KMS-11 (cell line): ENCODE data around the gene PAPSS1.

Experiments
- H2AFZ ChIP-seq: fragments of 200-600 bp; sonication (generic); 2 replicates; pipeline ENCODE4 v1.6.1; 2016; ENCODE audit warnings: antibody characterized with exemption, mixed run types, low read depth
- H3K27ac ChIP-seq: fragments of 200-600 bp; sonication (generic); 2 replicates; pipeline ENCODE4 v1.6.1; 2016; ENCODE audit warnings: mild to moderate bottlenecking, mixed run types
- H3K27me3 ChIP-seq: fragments of 200-600 bp; sonication (generic); 2 replicates; pipeline ENCODE4 v1.6.1; 2017; ENCODE audit warnings: mild to moderate bottlenecking, low read depth, mixed run types, moderate library complexity; ENCODE audit not compliant: insufficient read depth
- H3K36me3 ChIP-seq: fragments of 200-600 bp; sonication (generic); 2 replicates; pipeline ENCODE4 v1.6.1; 2017; ENCODE audit warnings: mild to moderate bottlenecking, mixed run types; ENCODE audit not compliant: insufficient read depth
- H3K4me1 ChIP-seq: fragments of 200-600 bp; sonication (generic); 2 replicates; pipeline ENCODE4 v1.6.1; 2016; ENCODE audit warnings: mild to moderate bottlenecking, low read depth, mixed run types; ENCODE audit not compliant: poor library complexity, severe bottlenecking
- H3K4me2 ChIP-seq: fragments of 200-600 bp; sonication (generic); 2 replicates; pipeline ENCODE4 v1.7.0; 2016; ENCODE audit warnings: mild to moderate bottlenecking, mixed run types
- H3K4me3 ChIP-seq: fragments of 200-600 bp; sonication (generic); IDR thresholded peaks from 2 replicates; pipeline ENCODE4 v1.6.1; 2017; ENCODE audit warnings: low read depth, low read length, mixed read lengths; ENCODE audit not compliant: insufficient read depth
- H3K79me2 ChIP-seq: fragments of 200-600 bp; sonication (generic); 2 replicates; pipeline ENCODE4 v1.6.1; 2016; ENCODE audit warnings: low read depth, mixed run types; ENCODE audit not compliant: insufficient read depth
- H3K9ac ChIP-seq: fragments of 200-600 bp; sonication (generic); 2 replicates; pipeline ENCODE4 v1.6.1; 2016; ENCODE audit warnings: mild to moderate bottlenecking, mixed run types
- H4K20me1 ChIP-seq: fragments of 200-600 bp; sonication (generic); 2 replicates; pipeline ENCODE4 v1.6.1; 2016; ENCODE audit warnings: mild to moderate bottlenecking, mixed run types; ENCODE audit not compliant: insufficient read depth
- TF ChIP-seq, protein P1 (sequence below): fragments of 200-600 bp; sonication (generic); conservative IDR thresholded peaks from 2 replicates; pipeline ENCODE4 v1.6.1; 2017; ENCODE audit warnings: low read depth, mild to moderate bottlenecking, antibody characterized with exemption, low read length, moderate library complexity, mixed read lengths

PAPSS1 gene

DNA sequence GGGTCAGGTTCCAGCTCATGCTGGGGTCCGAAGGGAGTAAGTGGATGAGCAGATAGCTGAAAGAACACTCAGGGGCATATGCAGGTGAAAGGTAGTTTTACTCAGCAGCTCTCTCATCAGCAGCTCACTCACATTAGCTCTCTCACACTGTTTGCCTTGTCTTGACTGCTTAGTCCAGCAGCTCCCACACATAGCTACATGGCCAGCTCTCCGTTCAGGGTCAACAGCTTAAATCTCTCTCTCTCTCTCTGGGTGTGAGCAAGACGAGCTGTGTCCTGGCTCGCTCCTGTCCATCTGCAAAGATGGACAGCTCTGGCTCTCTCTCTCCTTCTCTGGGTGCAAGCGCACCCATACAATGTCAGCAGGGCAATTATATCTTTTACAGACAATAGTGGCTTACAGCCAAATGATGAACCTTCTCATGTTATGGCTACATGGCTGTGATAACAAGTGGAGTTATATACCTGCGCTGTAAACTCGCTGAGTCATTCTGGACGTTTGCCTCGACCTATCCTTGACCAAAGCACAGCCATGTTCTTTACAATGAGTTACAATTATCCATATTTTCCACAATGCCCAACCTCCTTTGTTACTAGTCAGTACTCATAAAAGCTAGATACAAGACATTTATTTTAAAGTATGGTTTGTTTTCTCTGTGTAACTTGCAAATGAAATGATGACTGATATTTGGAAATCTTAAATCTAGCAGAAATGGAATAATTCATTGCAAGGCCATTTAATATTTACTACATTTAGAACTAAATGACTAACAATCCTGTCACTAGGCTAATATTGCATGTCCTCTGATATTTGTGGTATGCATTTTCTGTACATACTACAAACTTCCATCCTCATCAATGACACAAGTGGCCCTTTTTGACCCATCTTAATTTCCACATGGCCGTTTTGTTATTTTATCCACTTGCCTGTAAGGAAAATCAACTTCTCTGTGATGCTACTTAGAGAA lies 9.3 kb downstream of the PAPSS1 start:
- Histone ChIP-seq H4K20me1 (no peaks in the 10 kb centered on the region), H2AFZ (no peak overlapping the region), H3K4me3 (no peak overlapping the region), H3K27ac (no peak overlapping the region), H3K9ac (no peak overlapping the region), H3K27me3 (no peaks in the 10 kb centered on the region), H3K4me2 (no peak overlapping the region), H3K36me3 (no peaks in the 10 kb centered on the region), H3K79me2 (no peaks in the 10 kb centered on the region; the same call in 1 of the 2 replicates), H3K4me1 (no peaks in the 10 kb centered on the region)
- TF ChIP-seq, protein P1, sequence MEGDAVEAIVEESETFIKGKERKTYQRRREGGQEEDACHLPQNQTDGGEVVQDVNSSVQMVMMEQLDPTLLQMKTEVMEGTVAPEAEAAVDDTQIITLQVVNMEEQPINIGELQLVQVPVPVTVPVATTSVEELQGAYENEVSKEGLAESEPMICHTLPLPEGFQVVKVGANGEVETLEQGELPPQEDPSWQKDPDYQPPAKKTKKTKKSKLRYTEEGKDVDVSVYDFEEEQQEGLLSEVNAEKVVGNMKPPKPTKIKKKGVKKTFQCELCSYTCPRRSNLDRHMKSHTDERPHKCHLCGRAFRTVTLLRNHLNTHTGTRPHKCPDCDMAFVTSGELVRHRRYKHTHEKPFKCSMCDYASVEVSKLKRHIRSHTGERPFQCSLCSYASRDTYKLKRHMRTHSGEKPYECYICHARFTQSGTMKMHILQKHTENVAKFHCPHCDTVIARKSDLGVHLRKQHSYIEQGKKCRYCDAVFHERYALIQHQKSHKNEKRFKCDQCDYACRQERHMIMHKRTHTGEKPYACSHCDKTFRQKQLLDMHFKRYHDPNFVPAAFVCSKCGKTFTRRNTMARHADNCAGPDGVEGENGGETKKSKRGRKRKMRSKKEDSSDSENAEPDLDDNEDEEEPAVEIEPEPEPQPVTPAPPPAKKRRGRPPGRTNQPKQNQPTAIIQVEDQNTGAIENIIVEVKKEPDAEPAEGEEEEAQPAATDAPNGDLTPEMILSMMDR = no peak

DNA sequence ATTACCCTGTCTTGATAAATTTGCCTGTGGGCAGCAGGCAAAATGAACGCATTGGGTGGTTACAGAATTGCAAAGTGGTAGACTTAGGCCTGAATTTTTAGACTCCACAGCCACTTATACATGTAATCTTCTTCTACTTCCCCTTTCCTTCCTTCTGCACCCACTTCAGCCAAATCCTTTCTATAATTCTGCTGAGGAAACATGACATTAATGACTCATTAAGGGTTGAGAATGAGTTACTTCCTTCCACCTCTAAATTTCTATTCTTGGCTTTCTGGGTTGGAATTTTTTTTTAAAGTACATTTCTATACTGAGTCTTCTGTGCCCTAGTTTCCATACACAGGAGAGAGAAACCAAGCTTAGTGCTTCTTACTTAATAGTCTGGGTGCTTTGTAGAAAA lies 10.1 kb downstream of the PAPSS1 start:
- H3K27me3 ChIP-seq = no peaks in the 10 kb centered on the region
- H3K4me3 ChIP-seq = no peak overlapping the region
- no peak overlapping the region for H3K9ac ChIP-seq
- no peaks in the 10 kb centered on the region for H3K4me1 ChIP-seq
- H3K27ac ChIP-seq = no peak overlapping the region
- no peaks in the 10 kb centered on the region; the same call in 1 of the 2 replicates for H3K79me2 ChIP-seq
- TF ChIP-seq, protein P1 = no peak
- no peak overlapping the region for H2AFZ ChIP-seq
- no peaks in the 10 kb centered on the region for H3K36me3 ChIP-seq
- no peak overlapping the region for H3K4me2 ChIP-seq
- no peaks in the 10 kb centered on the region for H4K20me1 ChIP-seq

DNA sequence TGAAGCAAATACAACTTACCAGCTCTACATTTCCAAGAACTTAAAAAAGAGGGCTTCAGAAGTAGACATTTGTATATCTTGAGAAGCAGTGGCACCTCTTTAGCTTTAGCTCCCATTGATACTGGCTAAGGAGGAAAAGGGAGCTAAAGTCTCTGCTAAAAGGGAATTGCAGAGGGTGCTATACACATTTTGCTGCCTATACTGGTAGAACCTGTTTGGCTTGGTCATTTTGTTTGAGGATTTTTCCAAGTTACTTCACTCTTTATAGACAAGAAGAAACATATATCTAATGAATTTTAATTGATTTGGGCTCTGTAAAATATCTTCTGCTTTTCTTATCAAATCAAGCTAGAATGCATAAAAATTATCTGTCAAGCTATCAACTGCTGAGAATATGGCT lies 11.8 kb downstream of the PAPSS1 start:
- Histone ChIP-seq H3K36me3 (no peaks in the 10 kb centered on the region), H3K4me3 (no peak overlapping the region), H3K27ac (no peak overlapping the region), H3K9ac (no peak overlapping the region), H4K20me1 (no peaks in the 10 kb centered on the region), H3K4me2 (no peak overlapping the region), H3K27me3 (no peaks in the 10 kb centered on the region), H3K79me2 (no peaks in the 10 kb centered on the region; the same call in 1 of the 2 replicates), H3K4me1 (no peaks in the 10 kb centered on the region), H2AFZ (no peak overlapping the region)
- TF ChIP-seq, protein P1 = no peak

DNA sequence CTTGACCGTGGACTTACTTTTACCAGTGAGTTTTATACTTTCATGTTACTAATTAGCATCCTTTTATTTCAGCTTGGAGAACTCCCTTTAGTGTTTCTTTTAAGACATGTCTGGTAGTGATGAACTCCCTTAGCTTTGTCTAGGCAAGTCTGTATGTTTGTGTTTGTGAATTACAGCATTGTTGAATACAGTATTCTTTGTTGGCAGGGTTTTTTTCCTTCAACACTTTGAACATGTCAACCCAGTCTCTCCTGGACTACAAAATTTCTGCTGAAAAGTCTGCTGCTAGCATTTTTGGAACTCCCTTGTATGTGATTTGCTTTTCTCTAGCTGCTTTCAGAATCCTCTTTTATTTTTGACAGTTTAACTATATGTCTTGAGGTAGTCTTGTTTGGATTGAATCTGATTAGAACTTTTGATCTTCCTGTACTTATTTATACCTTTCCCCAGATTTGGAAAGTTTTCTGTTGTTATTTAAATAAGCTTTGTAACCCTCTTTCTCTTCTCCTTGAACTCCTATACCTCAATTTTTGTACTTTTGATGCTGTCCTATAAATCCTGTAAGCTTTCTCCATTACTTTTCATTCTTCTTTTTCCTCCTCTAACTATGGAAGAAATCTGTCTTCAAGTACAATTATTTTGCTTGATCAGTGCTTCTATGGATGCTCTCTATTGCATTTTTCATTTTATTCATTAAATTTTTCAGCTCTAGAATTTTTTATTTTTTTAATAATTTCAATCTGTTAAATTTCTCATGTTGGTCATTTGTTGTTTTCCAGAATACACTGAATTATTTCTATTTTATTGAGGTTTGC lies 14.1 kb downstream of the PAPSS1 start:
- H3K36me3 ChIP-seq = no peaks in the 10 kb centered on the region
- H4K20me1 ChIP-seq = no peaks in the 10 kb centered on the region
- H2AFZ ChIP-seq = no peak overlapping the region
- no peaks in the 10 kb centered on the region for H3K4me1 ChIP-seq
- no peak overlapping the region for H3K9ac ChIP-seq
- no peak overlapping the region for H3K4me2 ChIP-seq
- H3K27ac ChIP-seq = no peak overlapping the region
- no peaks in the 10 kb centered on the region for H3K27me3 ChIP-seq
- no peaks in the 10 kb centered on the region for H3K79me2 ChIP-seq
- H3K4me3 ChIP-seq = no peak overlapping the region
- TF ChIP-seq, protein P1 = no peak
